Cortex of kidney (tissue), 1 donor: ENCODE data around the gene GPS1.
"Not testable (repeated sequence)": the region's sequence is repeated elsewhere in the genome, so short reads cannot be mapped to it uniquely, and the experiment has no call there.

Source experiments
- DNase-seq: peaks from one replicate; lab custom pipeline; 2025; lab: John Stamatoyannopoulos, UW

GPS1 gene

GRCh38 chr17:82028966-82029365 is 22.7 kb upstream of the GPS1 start:
- no peak for DNase-seq

GRCh38 chr17:82029391-82029790 is 22.3 kb upstream of the GPS1 start:
- no peak for DNase-seq

GRCh38 chr17:82029990-82030469 is 21.7 kb upstream of the GPS1 start:
- DNase-seq, result no peak

- peak; percentile 51 for DNase-seq
These were observed 21.0 kb upstream of the GPS1 start for GRCh38 chr17:82030470-82031302.

GRCh38 chr17:82031303-82031884 is 20.3 kb upstream of the GPS1 start, which contains the start of gene RAC3:
Gene RAC3 (plus strand): TSS chr17:82031678. CDS start chr17:82031762, 84 bp downstream.
- DNase-seq, result no peak

- no peak for DNase-seq
These were observed 19.6 kb upstream of the GPS1 start for GRCh38 chr17:82031885-82032627.

- no peak for DNase-seq
These were observed 18.2 kb upstream of the GPS1 start for GRCh38 chr17:82033359-82034085.

GRCh38 chr17:82034371-82035011 is 17.2 kb upstream of the GPS1 start:
- DNase-seq, result no peak

GRCh38 chr17:82035488-82035887 is 16.2 kb upstream of the GPS1 start:
- no peak for DNase-seq

GRCh38 chr17:82035956-82036633 is 15.6 kb upstream of the GPS1 start:
- DNase-seq, result no peak

- no peak for DNase-seq
These were observed 15.0 kb upstream of the GPS1 start for GRCh38 chr17:82036634-82037091.

GRCh38 chr17:82037092-82037888 is 14.4 kb upstream of the GPS1 start, which contains the start of gene DCXR:
Gene DCXR (minus strand): TSS chr17:82037697. CDS start chr17:82037682, 15 bp downstream.
- DNase-seq, result peak; percentile 78

GRCh38 chr17:82037889-82038195 is 13.9 kb upstream of the GPS1 start:
- DNase-seq, result no peak

GRCh38 chr17:82038796-82039409 is 12.8 kb upstream of the GPS1 start:
- DNase-seq, result not testable (repeated sequence)

- no peak for DNase-seq
These were observed 11.9 kb upstream of the GPS1 start for GRCh38 chr17:82039695-82040299.

GRCh38 chr17:82041144-82041814 is 10.4 kb upstream of the GPS1 start:
- no peak for DNase-seq

- no peak for DNase-seq
These were observed 9.0 kb upstream of the GPS1 start for GRCh38 chr17:82042649-82043048.

GRCh38 chr17:82043507-82043906 is 8.2 kb upstream of the GPS1 start:
- no peak for DNase-seq
